GM18861 (cell line): Measurements from ENCODE around the gene MZF1.

ENCODE experiments used
- ATAC-seq: cut with Tn5 transposase; IDR thresholded peaks from one replicate; pipeline ENCODE4 v1.9.1; 2021; ENCODE audit not compliant: unreplicated experiment

MZF1 gene

DNA sequence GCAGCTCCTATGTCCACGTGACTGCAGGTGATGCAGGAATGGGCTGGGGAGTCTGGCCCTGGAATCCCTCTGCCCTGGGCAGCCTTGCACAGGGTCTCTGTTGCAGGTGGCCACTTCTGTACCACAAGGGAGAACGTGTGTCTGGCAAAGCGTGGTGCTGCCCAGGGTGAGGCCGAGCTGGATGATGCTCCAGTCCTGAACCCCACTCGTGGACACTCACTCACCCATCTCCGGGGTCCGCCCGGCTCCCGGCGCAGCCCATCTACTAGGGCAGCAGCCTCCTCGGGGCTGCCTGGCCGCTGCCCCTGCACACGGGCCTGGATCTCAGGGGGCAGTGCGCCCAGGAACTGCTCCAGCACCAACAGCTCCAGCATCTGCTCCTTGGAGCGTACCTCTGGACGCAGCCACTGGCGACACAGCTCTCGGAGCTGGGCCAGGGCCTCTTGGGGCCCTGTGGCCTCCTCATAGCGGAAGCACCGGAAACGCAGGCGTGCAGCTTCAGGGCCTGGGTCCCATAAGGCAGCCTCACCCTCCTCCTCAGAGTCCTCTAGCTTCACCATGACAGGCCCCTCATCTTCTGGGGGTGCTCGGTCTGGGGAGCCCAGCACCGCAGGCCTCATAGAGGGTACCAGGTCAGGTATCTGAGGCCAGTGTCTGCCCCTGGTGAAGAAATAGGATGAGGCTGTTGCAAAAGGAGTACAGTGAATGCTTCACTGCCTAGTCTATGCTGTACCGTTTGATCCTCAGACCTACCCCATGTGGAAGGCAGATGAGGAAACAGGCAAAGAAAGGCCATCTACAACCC is 2.2 kb downstream of the MZF1 start:
- no peak for ATAC-seq

DNA sequence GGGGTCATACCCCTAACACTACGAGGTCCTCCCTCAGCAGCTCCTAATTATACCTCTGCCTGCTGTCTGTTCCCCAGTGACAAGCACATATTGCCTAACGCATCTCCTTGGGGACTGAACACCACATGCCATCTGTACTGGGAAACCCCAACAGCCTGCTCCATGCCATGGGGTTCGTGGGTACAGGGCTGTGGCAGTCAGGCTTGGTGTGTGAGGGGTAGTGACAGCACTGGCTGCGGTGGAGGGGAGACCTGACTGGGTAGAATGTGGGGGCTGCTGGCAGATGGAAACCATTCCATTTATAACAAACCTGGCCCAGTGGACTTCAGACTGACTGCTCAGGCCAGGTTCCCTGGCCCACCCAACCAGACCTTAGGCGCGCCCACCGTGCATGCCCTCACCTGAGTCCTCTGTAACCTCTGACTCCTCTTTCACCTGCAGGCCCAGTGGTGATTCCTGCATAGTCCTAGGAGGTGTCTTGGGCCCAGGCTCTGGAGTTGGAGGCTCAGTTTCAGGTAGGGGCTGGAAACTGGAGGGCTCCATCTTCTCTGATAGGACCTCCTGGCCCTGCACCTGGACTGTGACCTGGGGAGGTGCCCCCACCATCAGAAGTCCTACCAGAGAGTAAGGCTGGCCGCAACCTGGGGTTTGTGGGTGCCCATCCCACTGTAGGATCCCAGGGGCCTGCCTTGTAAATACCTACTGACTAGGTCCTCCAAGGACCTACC is 3.0 kb downstream of the MZF1 start:
- ATAC-seq: no peak

DNA sequence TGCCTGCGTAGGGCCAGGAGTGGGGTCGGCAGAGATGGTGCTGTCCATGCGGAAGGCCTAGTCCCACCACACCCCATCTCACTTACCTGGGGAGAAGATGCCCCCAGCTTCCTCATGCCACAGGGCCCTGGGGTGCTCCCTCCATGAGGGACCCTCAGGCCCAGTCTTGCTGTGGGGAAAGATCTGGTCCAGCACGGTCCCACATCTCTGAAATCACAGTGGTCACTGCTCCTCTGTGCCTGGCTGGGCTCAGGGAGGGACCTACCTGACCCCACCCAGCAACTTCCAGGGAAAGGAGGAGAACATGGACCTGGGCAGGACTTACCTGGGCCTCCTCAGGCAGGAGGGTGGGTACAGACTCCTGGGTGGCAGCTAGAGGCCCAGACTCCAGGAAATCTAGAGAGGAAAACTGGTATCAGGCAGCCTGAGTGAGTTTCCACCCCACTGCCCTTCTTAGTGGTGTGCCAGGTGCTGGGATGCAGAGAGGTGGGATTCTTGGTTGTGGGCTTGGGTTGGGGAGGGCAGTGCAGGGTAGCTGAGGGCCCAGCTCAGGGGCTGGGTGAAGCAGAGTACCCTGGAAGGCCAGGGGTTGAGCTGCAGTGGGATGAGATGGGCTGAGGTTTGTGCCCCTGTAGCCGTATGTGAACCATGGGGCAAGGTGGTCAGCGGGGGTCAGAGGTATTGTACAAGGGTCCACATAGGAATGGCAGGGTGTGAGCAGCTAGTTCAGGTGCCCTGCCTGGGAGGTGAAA is 3.8 kb downstream of the MZF1 start:
- no peak for ATAC-seq

DNA sequence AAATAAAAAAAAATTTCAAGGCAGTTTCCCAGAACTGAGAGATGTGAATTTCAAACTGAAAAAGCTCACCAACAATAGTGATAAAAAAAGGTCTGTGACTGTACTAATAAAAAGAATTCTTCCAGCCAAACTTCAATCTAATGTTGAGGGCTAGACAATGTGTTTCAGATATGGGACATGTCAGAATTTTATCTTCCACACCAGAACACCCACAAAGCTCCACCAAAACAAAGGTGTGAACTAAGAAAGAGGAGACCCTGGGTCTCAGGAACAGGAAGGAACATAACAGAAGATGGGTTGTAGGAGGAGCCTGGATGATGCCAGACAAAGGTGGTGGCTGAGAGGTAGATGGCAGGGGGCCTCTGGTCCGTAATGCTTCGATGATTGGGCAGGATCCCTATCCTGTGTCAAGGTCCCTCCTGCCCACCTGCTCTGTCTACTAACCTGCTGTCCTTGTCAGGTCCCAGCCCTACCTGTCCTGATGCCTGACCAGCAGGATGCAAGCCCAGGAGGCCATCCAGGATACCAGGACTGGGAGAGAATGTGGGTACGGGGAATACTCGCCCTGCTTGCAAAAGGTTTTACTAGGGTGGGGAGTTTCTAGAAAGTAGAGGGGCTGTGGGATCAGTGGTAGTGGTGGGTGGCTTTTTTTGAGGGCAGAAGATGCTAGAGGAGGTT is 4.5 kb downstream of the MZF1 start:
- ATAC-seq: no peak

DNA sequence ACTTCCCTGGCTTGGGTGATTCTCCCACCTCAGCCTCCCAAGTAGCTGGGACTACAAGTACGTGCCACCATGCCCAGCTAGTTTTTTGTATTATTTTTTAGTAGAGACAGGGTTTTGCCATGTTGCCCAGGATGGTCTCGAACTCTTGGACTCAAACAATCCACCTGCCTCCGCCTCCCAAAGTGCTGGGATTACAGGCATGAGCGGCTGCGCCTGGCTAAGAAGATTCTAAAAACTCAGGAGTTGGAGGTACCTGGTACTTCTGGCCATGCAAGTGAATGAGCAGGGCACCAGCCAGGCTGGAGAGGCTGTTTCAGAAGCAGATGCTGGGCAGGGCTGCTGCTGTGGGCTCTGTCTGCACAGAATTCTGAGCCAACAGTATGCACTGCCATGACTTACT is 6.1 kb downstream of the MZF1 start:
- no peak for ATAC-seq

DNA sequence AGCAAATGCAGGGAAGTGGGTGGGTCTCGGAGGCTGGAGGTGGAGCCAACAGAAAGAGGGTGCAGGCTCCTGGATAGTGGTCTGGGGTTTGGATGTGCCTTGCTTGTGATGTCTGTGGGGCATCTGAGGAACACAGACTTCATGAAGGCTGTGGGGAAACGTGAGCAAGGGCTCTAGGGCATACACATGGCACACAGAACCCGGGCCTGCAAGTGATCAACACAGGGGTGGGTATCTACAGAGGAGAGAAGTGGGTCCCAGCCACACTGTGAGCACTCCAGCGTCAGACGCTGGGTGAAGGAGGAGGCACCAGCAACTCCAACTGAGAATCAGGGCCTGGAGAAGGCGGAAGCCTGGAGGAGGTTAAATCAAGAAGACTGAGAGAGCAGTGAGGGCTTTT is 9.3 kb downstream of the MZF1 start:
- ATAC-seq: no peak

DNA sequence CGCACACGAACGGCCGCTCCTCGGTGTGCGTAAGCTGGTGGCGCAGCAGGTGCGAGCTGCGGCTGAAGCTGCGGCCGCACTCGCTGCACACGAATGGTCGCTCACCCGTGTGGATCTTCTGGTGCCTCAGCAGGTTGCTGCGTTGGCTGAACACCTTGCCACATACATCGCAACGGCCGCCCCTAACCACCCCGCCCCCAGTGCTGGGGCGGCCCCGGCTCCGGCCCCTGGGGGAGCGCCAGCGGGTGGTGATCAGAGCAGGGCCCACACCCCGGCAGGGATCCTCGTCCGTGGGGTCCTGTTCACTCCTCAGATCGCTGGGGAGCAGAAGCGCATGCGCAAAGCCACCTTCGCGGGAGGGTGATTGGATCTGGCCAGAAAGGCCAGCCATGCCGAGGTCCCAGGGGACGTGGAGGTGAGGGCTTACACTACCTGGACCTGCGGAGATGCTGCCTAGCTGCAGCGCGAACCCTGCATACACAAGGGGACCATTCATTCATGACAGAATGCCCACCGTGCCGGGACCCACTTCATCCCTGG is 10.0 kb downstream of the MZF1 start:
- ATAC-seq: no peak

DNA sequence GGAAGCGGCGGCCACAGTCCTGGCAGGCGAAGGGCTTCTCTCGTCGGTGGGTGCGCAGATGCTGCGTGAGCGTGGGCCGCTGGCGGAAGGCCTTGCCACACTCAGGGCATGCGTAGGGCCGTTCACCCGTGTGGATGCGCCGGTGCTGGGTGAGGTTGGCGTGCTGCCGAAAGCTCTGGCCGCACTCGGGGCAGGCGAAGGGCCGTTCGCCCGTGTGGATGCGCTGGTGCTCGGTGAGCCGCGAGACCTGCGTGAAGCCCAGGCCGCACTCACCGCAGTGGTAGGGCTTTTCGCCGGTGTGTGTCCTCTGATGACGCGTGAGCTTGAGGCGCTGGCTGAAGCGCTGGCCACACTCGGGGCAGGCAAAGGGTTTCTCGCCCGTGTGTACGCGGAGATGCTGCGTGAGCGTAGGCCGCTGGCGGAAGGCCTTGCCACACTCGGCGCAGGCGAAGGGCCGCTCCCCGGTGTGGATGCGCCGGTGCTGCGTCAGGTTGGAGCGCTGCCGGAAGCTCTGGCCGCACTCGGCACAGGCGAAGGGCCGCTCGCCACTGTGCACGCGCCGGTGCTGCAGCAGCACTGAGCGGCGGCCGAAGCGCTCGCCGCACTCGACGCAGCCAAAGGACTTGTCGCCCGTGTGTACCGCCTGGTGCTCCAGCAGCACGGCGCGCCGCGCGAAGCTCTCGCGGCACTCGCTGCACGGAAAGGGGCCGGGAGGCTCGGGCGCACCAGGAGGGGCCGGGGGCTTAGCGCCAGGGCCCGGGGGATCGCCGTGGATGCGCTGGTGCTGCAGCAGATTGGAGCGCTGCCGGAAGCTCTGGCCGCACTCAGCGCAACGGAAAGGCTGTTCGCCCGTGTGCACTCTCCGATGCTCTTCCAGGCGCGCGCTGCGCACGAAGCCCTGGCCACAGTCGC is 10.8 kb downstream of the MZF1 start:
- no peak for ATAC-seq

DNA sequence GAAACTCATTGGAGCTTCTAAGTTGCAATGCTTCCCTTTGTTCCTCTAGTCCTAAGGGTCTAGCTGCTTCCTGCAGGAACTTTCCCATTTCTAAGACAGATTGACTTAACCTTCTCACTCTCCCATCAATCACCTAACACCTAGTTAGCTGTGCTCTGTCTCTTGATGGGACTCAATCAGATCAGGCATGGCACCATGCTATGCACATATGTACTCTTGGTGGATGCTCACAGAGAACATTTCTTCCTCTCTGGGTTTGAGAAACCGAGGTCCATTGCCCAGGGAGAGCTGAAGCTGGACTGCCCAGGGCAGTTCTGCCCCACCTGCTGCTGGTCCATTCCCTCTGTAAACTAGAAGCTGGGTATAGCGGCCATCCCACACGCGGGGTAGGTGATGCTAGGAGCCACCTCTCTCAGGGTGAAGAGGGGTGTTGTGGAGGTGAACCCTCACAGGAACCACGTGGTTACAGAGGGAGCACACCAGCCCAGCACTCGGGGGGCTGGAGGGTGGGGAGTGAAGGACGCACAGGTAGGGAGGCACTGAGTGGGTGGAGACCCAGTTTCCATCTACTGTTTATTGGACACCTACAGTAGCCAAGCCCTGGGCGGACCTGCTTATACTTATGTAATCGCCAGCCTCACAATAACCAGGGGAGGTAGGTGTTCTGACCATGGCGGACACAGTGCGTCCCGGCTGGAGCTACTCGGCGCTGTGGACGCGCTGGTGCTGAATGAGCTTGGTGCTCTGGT is 11.6 kb downstream of the MZF1 start:
- no peak for ATAC-seq

DNA sequence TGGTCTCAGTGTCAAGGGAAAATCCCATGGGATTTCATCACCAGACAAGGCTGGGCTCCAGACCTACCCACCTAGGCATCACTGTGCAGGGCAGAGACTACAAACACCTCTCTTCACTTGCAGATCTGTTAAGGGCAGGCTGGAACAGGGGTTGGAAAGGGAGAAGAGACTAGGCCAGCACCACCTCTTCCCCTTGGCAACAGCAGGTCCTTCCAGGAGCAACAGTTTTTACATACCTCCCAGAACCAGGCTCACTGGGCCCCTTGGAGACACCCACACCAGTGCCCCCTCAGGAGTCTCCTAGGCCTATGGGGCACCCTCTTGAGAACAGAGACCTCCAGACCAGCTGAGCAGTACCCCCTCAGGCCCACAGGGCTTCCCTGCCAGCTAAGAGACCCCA is 12.2 kb downstream of the MZF1 start:
- ATAC-seq: no peak

DNA sequence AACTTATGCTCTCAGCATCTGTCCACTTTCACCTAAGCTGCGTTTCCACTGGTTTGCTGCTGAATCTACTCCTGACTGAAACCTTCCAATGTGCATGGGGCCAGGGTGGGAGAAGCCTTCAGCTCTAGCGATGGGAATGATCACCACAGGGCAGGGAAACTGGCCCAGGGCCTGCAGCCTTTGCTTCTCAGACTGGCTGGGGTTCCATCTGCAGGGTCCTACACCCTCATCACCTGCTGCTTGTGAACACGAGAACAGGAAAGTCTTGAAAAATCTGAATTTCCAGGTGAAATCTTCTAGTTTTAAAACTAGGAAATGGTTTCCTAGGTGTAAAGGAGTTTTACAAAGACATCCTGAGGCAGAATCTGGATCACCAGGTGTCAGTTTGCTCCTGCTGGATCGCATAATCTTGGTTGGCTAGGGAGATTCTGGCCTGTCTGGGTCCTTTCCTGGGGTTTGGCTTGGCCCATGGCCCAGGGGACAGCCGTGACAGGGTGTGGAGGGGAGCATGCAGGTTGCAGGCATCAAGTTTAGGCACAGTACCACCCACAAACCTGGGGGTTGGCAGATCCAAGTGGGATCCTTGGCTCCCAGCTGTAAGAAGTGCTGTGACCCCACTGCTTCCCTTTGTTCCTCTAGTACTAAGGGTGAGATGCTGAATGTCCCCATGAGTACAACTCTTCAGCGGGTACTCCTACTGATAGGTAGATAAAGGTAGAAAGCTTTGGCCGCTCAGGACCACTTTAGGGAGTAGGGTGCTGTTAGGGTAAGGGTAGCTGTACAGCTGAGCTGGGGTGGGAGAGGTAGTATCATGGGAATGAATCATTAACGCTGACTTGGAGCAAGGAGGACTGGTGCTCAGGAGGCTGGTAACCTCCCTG is 12.9 kb downstream of the MZF1 start:
- no peak for ATAC-seq

DNA sequence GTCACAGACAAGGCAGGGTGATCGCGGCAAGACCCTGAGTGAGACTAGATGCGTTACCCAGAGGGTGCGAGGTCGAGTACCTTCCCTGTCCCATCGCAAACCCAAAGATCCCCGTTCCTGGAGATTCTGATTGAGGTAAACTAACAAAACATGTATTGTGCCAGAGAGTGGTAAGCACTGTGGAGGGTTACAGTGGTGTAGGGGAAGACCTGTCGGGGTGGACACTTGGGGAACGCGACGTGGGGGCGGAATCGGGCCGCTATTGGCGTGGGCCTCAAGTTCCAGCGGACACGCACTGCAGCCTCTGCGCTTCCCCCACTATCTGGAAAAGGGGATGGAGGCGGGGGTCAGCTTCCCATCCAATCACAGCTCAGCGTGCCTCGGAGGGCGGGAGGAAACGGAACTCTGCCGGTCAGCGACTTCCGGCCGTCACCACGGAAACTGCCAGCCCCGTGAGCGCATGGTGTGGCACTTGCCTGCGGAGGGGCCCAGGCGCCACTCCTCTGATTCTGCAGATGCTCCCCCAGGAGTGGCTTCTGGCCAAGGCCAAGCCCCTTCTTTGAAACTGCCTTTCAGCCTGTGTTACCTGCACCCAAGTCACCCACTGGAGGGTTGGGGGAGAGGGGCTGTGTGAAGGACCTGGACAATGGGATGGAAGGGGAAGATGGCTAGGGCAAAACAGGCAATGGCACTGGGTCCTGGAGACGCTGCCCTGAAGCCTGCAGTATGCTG is 13.7 kb downstream of the MZF1 start:
- no peak for ATAC-seq

DNA sequence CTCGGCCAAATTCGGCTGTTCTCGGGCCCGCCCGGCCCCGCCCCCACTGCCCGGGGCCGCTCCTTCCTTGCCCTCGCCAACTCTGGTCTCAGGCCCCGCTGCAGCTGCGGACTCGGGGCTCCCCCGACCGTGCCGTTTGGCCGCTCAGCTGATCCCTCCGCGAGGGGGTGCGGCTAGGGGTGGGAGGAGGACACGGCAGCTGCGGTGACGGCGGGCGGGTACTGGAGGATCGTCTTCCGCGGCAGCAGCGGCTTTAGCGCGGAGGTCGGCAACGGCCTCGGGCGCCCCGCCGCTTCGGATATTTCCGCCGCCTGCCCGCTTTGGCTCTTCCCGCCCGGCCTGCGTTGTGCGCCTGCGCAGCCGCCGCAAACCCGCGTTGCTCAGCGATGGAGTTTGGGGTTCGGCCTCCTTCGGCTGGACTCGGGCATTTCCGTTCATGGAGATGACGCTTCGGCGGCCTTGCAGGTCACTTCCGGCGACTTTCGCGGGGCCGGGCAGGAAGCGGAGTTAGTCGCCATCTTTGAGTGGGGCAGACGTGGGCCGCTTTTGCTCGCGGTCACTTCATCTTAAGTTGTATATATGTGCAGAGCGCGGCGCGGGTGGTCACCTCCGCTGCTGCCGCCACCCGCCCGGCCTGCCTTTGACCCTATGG is 14.4 kb downstream of the MZF1 start:
- peak; percentile 42 for ATAC-seq

DNA sequence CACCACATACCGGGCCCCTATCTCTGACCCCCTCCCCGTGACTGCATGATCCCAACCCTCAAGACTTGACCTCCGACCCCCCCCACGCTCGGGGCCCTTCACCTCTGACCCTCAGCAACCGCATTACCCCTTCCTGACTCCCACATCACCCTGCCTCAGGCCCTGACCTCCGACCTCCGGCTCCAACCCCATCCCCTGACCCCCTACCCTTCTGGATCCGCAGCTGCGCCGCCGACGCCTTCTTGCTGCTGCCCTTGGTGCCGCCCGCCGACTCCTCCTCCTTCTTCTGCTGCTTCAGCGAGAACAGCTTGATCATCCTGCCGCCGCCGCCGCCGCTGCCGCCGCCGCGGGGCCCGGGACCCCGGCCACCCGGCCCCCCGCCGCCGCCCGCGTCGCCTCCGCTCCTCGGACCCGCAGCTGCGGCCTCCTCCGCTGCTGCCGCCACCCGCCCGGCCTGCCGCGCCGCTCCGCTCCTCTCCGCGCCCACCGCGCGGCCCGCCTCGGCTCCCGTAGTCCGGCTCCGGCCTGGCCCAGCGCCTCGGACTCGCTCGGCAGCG is 15.0 kb downstream of the MZF1 start, which contains the start of gene UBE2M:
TSS of gene UBE2M (minus strand) at position 546 of the 557 bp plus-strand sequence. CDS start at position 316, 230 bp downstream.
- peak; percentile 2 for ATAC-seq

DNA sequence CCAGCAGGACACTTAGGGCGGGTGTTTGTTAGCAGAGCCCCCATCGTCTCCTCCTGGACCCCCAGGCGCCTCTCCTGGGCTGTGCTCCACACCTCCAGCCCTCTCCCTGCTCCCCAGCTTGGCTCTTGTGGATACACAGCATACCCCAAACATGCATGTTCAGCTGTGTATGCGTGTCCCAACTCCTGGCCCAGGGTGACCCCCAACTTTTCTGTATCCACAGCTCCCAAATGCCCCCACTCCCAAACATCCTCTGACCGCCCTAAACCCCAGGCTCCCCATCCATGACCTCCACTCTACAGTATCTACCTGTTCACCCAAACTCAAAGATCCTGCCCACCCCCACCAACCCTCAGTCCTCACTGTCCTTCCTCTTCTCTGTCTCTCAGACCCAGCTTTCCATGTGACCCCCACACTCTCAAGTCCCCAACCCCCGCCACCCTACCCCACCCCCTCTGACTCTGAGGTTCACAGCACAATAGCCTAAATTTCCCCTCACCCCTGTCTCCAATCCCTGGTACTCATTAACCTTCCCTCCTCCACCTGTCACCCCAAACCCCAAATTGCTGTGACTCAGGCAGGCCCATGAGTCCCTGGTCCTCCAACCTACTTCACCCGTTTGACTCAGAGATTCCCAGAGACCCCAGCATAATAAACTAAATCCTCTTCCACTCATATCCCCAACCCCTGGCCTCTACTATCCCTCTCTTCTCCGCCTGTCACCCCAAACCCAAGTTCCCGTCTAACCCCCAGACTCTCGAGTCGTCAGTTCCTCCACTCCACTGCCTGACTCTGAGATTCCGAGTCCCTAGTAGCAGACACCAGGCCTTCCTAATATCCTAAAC is 15.7 kb downstream of the MZF1 start:
- no peak for ATAC-seq
